ENCODE results near the gene MERTK. TPM values are rescaled to one million over a fixed set of nuclear protein-coding genes. Genes with fewer than 3 reads are reported as not detected.
A peak's percentile ranks its signal among the peaks of the same experiment; 100 is the strongest.

MERTK gene
- total RNA-seq, 1 donor from 2014 or later: 5.1 TPM

- H3K4me2 ChIP-seq (ENCODE audit: low read length): peak within 1 kb of the TSS; percentile 83
- Mint-ChIP-seq H3K27me3 (ENCODE audit: low read depth, unreplicated experiment) (no peaks in the 10 kb centered on the region), H3K4me3 (ENCODE audit: unreplicated experiment) (peak within 1 kb of the TSS; percentile 93), H3K36me3 (ENCODE audit: low read depth, unreplicated experiment) (peaks cover 10% of the 10 kb centered on the region), H3K4me1 (ENCODE audit: low read depth, unreplicated experiment) (peaks cover 24% of the 10 kb centered on the region), H3K27ac (ENCODE audit: unreplicated experiment) (peak within 1 kb of the TSS; percentile 94), H3K9me3 (ENCODE audit: unreplicated experiment) (peaks cover 2% of the 10 kb centered on the region)
- peaks cover 4% of the 10 kb centered on the region for H3K36me3 ChIP-seq (ENCODE audit: insufficient read depth, low read length)
- H4K20me1 ChIP-seq (ENCODE audit: insufficient read depth, low read length): peaks cover 37% of the 10 kb centered on the region
- peaks cover 37% of the 10 kb centered on the region for H3K79me2 ChIP-seq (ENCODE audit: insufficient read depth, low read length)
- peak within 1 kb of the TSS; percentile 86 for H3K27ac ChIP-seq (ENCODE audit: low read depth, low read length)
- no peaks in the 10 kb centered on the region for H3K27me3 ChIP-seq (ENCODE audit: insufficient read depth, low read length)
- no peaks in the 10 kb centered on the region for H3K9me3 ChIP-seq (ENCODE audit: insufficient read depth, low read depth, low read length)
- peaks cover 12% of the 10 kb centered on the region for H3K4me1 ChIP-seq (ENCODE audit: insufficient read depth, low read length)
- peak; percentile 93 for DNase-seq (ENCODE audit: low read depth)
- H2AFZ ChIP-seq (ENCODE audit: low read depth, low read length): peak within 1 kb of the TSS; percentile 95
- no peak for TF ChIP-seq EZH2 (IDR thresholded peaks at IDR 0.05; ENCODE audit: insufficient read depth, low read length)
- no peak for TF ChIP-seq CTCF (IDR thresholded peaks at IDR 0.05; ENCODE audit: insufficient read depth, low read depth, low read length)
- H3K9ac ChIP-seq (ENCODE audit: low read length): peak within 1 kb of the TSS; percentile 88
- peak within 1 kb of the TSS; percentile 95 for H3K4me3 ChIP-seq (ENCODE audit: insufficient read depth, low read depth, low read length)
- no peak for FAIRE-seq
These were observed 156.7 kb downstream of the MERTK start, which contains the start of gene TMEM87B for GRCh38 chr2:112054847-112055729. TMEM87B (plus strand) TSS chr2:112055269; CDS start chr2:112055592, 323 bp downstream.

GRCh38 chr2:112055730-112056625 lies 157.6 kb downstream of the MERTK start:
- peaks cover 37% of the 10 kb centered on the region for H4K20me1 ChIP-seq (ENCODE audit: insufficient read depth, low read length)
- H3K36me3 ChIP-seq (ENCODE audit: insufficient read depth, low read length): peaks cover 4% of the 10 kb centered on the region
- peak overlapping the region; percentile 86 for H3K27ac ChIP-seq (ENCODE audit: low read depth, low read length)
- peak overlapping the region; percentile 82 for H3K4me2 ChIP-seq (ENCODE audit: low read length)
- Mint-ChIP-seq H3K4me3 (ENCODE audit: unreplicated experiment) (peak overlapping the region; percentile 93), H3K27me3 (ENCODE audit: low read depth, unreplicated experiment) (no peaks in the 10 kb centered on the region), H3K9me3 (ENCODE audit: unreplicated experiment) (peaks cover 2% of the 10 kb centered on the region), H3K4me1 (ENCODE audit: low read depth, unreplicated experiment) (peaks cover 24% of the 10 kb centered on the region), H3K36me3 (ENCODE audit: low read depth, unreplicated experiment) (peaks cover 10% of the 10 kb centered on the region), H3K27ac (ENCODE audit: unreplicated experiment) (peak overlapping the region; percentile 94)
- peak overlapping the region; percentile 88 for H3K9ac ChIP-seq (ENCODE audit: low read length)
- H3K27me3 ChIP-seq (ENCODE audit: insufficient read depth, low read length): no peaks in the 10 kb centered on the region
- H2AFZ ChIP-seq (ENCODE audit: low read depth, low read length): peak overlapping the region; percentile 62
- peaks cover 37% of the 10 kb centered on the region for H3K79me2 ChIP-seq (ENCODE audit: insufficient read depth, low read length)
- DNase-seq (ENCODE audit: low read depth): peak; percentile 94
- no peaks in the 10 kb centered on the region for H3K9me3 ChIP-seq (ENCODE audit: insufficient read depth, low read depth, low read length)
- H3K4me1 ChIP-seq (ENCODE audit: insufficient read depth, low read length): peaks cover 12% of the 10 kb centered on the region
- peak overlapping the region; percentile 95 for H3K4me3 ChIP-seq (ENCODE audit: insufficient read depth, low read depth, low read length)
- peak; percentile 5 for FAIRE-seq
- TF ChIP-seq CTCF (IDR thresholded peaks at IDR 0.05; ENCODE audit: insufficient read depth, low read depth, low read length): no peak
- no peak for TF ChIP-seq EZH2 (IDR thresholded peaks at IDR 0.05; ENCODE audit: insufficient read depth, low read length)

Data from astrocyte (in vitro differentiated cells and primary cell).